ENCODE data around the gene SEMA6A. TPM values are rescaled to one million over a fixed set of nuclear protein-coding genes. Genes with fewer than 3 reads are reported as not detected.

SEMA6A gene
- total and polyA plus RNA-seq, 5 donors from 2014 or later, result 0.15 to 1.4 (median 0.54) TPM; not detected in 1

DNA sequence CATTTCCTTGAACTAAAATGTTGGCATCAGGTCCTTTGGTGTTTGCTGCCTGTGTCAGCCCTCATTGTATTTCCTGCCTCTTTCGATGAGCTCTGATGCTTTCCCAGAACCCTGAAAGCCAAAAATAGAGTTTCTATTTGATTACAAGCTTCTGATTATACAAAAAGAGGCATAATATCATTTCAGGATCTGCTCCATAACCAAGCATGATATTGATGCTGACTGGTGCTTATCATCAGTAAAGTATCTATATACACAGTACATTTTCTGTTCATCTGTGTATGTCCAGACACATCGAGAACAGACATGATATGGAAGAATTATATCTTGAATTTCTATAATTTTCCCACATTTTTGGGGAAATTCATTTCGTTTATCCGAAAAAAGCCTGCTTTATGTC, 58.6 kb downstream of the SEMA6A start:
- Mint-ChIP-seq H3K4me1 (no peaks in the 10 kb centered on the region), H3K36me3 (peaks cover 16% of the 10 kb centered on the region), H3K27me3 (no peaks in the 10 kb centered on the region), H3K4me3 (no peak overlapping the region), H3K9me3 (peaks cover 0 to 4% (median 0%) of the 10 kb centered on the region in 7 donors), H3K27ac (no peak overlapping the region)
- DNase-seq (no peak), ATAC-seq (ENCODE audit: low read depth in 2 of 2) (no peak)
- H3K27ac ChIP-seq (ENCODE audit: insufficient read depth, low read length, poor library complexity, severe bottlenecking), result no peak overlapping the region
- no peaks in the 10 kb centered on the region for H3K27me3 ChIP-seq (ENCODE audit: control insufficient read depth, insufficient read depth, low read length)
- H3K4me3 ChIP-seq (ENCODE audit: low read depth, low read length), result no peak overlapping the region
- H3K9me3 ChIP-seq (ENCODE audit: control insufficient read depth in 2 of 2, low read length in 2 of 2), result no peaks in the 10 kb centered on the region
- no peaks in the 10 kb centered on the region for H3K36me3 ChIP-seq (ENCODE audit: control insufficient read depth, insufficient read depth, low read length)
- no peaks in the 10 kb centered on the region for H3K4me1 ChIP-seq (ENCODE audit: control insufficient read depth, insufficient read depth, low read length, poor library complexity, severe bottlenecking)

DNA sequence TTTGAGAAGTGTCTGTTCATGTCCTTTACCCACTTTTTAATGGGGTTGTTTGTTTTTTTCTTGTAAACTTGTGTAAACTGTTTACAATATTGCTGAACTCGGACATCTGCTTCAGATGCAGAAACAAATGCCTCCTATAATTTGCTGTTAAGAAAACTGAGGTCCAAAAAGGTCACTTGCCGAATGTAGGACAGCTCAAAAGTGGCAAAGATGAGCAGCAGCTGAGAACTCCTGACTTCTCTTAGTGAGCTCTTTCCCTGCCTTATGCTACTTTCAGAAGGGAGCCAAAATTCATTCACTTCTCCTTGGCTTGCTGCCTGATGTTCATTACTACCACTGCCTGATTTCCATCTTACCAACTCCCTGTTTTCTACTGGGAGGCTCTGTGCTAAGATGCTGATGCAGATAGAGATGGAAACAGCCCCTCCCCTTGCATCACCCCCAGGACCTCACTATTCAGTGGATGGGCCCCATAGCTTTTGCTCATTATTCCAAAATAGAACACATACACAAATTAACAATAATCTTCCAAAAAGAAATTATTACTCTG, 60.1 kb downstream of the SEMA6A start:
- Histone ChIP-seq H3K9me3 (ENCODE audit: control insufficient read depth in 2 of 2, low read length in 2 of 2) (no peaks in the 10 kb centered on the region), H3K4me3 (ENCODE audit: low read depth, low read length) (no peak overlapping the region), H3K4me1 (ENCODE audit: control insufficient read depth, insufficient read depth, low read length, poor library complexity, severe bottlenecking) (no peaks in the 10 kb centered on the region), H3K36me3 (ENCODE audit: control insufficient read depth, insufficient read depth, low read length) (no peaks in the 10 kb centered on the region), H3K27ac (ENCODE audit: insufficient read depth, low read length, poor library complexity, severe bottlenecking) (no peak overlapping the region), H3K27me3 (ENCODE audit: control insufficient read depth, insufficient read depth, low read length) (no peaks in the 10 kb centered on the region)
- H3K36me3 Mint-ChIP-seq, result peaks cover 12% of the 10 kb centered on the region
- H3K4me3 Mint-ChIP-seq, result no peak overlapping the region
- H3K9me3 Mint-ChIP-seq, result peaks cover 0 to 4% (median 0%) of the 10 kb centered on the region in 7 donors
- H3K27ac Mint-ChIP-seq, result no peak overlapping the region
- ATAC-seq (ENCODE audit: low read depth in 2 of 2) (no peak), DNase-seq (no peak)
- H3K27me3 Mint-ChIP-seq, result no peaks in the 10 kb centered on the region
- H3K4me1 Mint-ChIP-seq, result no peaks in the 10 kb centered on the region

DNA sequence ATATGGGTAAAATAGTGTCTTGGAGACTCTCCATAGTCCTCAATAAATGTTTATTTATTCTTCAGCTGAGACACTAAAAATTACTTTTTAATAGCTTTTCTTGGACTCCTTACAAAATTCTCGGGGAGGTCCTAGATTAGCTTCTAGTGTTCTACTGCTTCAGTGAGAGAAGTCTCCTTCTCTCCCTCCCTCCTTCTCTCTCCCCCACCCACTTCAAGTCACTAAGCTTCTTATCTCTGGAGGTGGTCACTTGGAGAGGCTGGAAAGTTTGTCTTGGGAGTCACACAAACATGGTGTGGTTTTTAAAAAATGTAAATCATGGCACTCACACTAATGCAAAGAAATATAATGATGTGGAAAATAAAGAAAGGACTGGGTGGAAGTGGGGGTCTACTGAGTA, 64.1 kb downstream of the SEMA6A start:
- DNase-seq (no peak), ATAC-seq (ENCODE audit: low read depth in 2 of 2) (no peak)
- Histone ChIP-seq H3K4me1 (ENCODE audit: control insufficient read depth, insufficient read depth, low read length, poor library complexity, severe bottlenecking) (no peaks in the 10 kb centered on the region), H3K4me3 (ENCODE audit: low read depth, low read length) (no peak overlapping the region), H3K9me3 (ENCODE audit: control insufficient read depth in 2 of 2, low read length in 2 of 2) (no peaks in the 10 kb centered on the region), H3K36me3 (ENCODE audit: control insufficient read depth, insufficient read depth, low read length) (no peaks in the 10 kb centered on the region), H3K27me3 (ENCODE audit: control insufficient read depth, insufficient read depth, low read length) (no peaks in the 10 kb centered on the region), H3K27ac (ENCODE audit: insufficient read depth, low read length, poor library complexity, severe bottlenecking) (no peak overlapping the region)
- H3K27ac Mint-ChIP-seq, result no peak overlapping the region
- H3K4me1 Mint-ChIP-seq, result no peaks in the 10 kb centered on the region
- peaks cover 0 to 4% (median 2%) of the 10 kb centered on the region in 7 donors for H3K9me3 Mint-ChIP-seq
- H3K27me3 Mint-ChIP-seq, result no peaks in the 10 kb centered on the region
- no peak overlapping the region for H3K4me3 Mint-ChIP-seq
- peaks cover 4% of the 10 kb centered on the region for H3K36me3 Mint-ChIP-seq

DNA sequence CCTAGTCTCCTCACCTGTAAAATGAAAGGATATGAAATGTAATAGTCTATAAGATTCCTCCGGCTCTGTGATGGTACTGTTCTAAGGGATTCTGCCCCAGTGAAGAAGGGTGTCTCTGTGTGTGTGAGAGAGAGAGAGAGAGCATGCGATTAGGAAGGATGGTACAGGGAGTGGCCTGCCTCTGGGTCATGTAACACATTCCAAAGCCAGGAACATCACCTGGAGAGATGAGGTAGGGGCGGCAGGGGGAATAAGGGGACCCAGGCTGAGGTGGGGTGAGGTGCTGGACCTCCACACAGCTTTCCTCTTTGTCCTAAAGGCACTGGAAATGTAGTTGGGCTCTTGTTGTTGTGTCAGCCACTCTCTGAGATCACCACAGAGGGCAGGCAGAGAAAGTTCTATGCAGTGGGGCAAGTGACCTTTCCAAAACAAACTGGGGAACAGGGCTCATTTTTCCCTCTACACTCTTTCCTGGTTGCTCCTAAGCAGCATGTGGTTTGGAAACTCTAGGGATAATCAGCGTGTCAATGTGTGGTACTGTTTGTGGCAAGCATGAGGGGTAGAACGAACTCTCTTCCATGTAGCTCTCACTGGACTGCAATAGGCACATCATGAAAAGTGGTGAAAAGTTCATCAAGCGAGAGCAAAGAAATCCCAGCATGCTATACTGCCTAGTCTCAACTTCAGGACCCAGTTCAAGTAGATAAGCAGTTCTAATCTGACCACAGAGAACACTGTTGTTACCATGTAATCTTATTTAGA, 65.0 kb downstream of the SEMA6A start:
- no peaks in the 10 kb centered on the region for H3K9me3 ChIP-seq (ENCODE audit: control insufficient read depth in 2 of 2, low read length in 2 of 2)
- Mint-ChIP-seq H3K4me1 (no peaks in the 10 kb centered on the region), H3K27me3 (no peaks in the 10 kb centered on the region), H3K27ac (no peak overlapping the region), H3K36me3 (peaks cover 4% of the 10 kb centered on the region), H3K9me3 (peaks cover 0 to 4% (median 2%) of the 10 kb centered on the region in 7 donors), H3K4me3 (no peak overlapping the region)
- H3K4me1 ChIP-seq (ENCODE audit: control insufficient read depth, insufficient read depth, low read length, poor library complexity, severe bottlenecking), result no peaks in the 10 kb centered on the region
- ATAC-seq (ENCODE audit: low read depth in 2 of 2) (no peak), DNase-seq (no peak)
- no peak overlapping the region for H3K27ac ChIP-seq (ENCODE audit: insufficient read depth, low read length, poor library complexity, severe bottlenecking)
- H3K27me3 ChIP-seq (ENCODE audit: control insufficient read depth, insufficient read depth, low read length), result no peaks in the 10 kb centered on the region
- H3K4me3 ChIP-seq (ENCODE audit: low read depth, low read length), result no peak overlapping the region
- no peaks in the 10 kb centered on the region for H3K36me3 ChIP-seq (ENCODE audit: control insufficient read depth, insufficient read depth, low read length)

DNA sequence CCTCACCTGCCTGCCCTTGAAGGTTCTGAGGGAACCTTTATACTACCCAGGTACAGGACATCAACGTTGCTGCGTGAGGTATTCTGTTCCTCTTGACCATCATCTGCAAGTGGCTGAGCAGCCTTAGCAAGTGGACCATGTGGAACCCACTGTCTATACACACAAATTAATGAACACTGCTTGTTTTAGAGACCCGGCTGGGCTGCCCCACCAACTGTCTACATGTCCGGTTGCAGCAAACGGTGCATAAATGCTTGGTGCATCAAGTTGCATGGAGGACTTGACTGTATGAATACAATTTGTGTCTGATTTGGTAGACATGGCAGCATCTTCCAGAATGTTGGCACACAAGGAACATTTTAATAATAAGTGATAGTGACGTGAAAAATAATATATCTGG, 65.8 kb downstream of the SEMA6A start:
- Histone ChIP-seq H3K4me3 (ENCODE audit: low read depth, low read length) (no peak overlapping the region), H3K27ac (ENCODE audit: insufficient read depth, low read length, poor library complexity, severe bottlenecking) (no peak overlapping the region), H3K9me3 (ENCODE audit: control insufficient read depth in 2 of 2, low read length in 2 of 2) (no peaks in the 10 kb centered on the region), H3K27me3 (ENCODE audit: control insufficient read depth, insufficient read depth, low read length) (no peaks in the 10 kb centered on the region), H3K4me1 (ENCODE audit: control insufficient read depth, insufficient read depth, low read length, poor library complexity, severe bottlenecking) (no peaks in the 10 kb centered on the region), H3K36me3 (ENCODE audit: control insufficient read depth, insufficient read depth, low read length) (no peaks in the 10 kb centered on the region)
- no peaks in the 10 kb centered on the region for H3K4me1 Mint-ChIP-seq
- peaks cover 0 to 4% (median 2%) of the 10 kb centered on the region in 7 donors for H3K9me3 Mint-ChIP-seq
- DNase-seq, result no peak
- peaks cover 4% of the 10 kb centered on the region for H3K36me3 Mint-ChIP-seq
- ATAC-seq (ENCODE audit: low read depth in 2 of 2), result no peak
- H3K27me3 Mint-ChIP-seq, result no peaks in the 10 kb centered on the region
- no peak overlapping the region for H3K27ac Mint-ChIP-seq
- H3K4me3 Mint-ChIP-seq, result no peak overlapping the region

DNA sequence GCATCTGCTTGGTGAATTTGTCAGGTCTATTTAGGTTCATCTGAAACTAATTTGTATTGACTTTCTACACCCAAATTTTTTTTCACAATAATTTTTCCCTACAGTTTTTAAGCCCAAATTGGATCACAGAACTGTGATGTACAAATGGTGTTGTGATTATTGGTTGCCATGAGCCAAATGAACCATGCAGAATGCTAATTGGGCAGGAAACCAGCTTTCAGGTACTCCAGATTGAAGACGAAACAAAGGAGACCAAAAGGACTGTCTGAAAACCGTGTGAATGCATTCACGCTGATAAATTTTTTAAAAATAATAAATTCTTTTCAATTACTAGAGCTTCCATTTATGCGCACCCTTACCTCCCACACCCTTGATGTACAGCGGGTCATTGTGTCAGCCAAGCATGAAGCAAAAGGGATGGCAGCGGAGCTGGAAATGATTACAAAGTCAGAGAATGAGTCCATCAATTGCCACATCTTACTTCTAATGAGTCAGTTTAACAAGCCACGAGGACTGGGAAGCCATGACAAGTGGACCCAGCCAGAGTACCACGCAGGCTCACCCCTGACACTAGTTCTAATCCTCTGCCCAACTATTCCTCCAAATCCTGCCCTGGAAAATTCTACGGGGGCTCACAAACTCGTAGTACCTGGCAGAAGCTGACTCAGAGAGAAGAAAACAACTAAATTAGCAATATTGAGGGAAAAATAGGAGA, 66.5 kb downstream of the SEMA6A start:
- H3K27me3 ChIP-seq (ENCODE audit: control insufficient read depth, insufficient read depth, low read length), result no peaks in the 10 kb centered on the region
- no peak for DNase-seq
- H3K36me3 Mint-ChIP-seq, result no peaks in the 10 kb centered on the region
- H3K36me3 ChIP-seq (ENCODE audit: control insufficient read depth, insufficient read depth, low read length), result no peaks in the 10 kb centered on the region
- no peaks in the 10 kb centered on the region for H3K4me1 Mint-ChIP-seq
- ATAC-seq (ENCODE audit: low read depth in 2 of 2), result no peak
- no peaks in the 10 kb centered on the region for H3K4me1 ChIP-seq (ENCODE audit: control insufficient read depth, insufficient read depth, low read length, poor library complexity, severe bottlenecking)
- no peak overlapping the region for H3K27ac Mint-ChIP-seq
- no peaks in the 10 kb centered on the region for H3K9me3 ChIP-seq (ENCODE audit: control insufficient read depth in 2 of 2, low read length in 2 of 2)
- H3K9me3 Mint-ChIP-seq, result peaks cover 0 to 4% (median 0%) of the 10 kb centered on the region in 7 donors
- H3K27me3 Mint-ChIP-seq, result no peaks in the 10 kb centered on the region
- no peak overlapping the region for H3K4me3 ChIP-seq (ENCODE audit: low read depth, low read length)
- no peak overlapping the region for H3K27ac ChIP-seq (ENCODE audit: insufficient read depth, low read length, poor library complexity, severe bottlenecking)
- no peak overlapping the region for H3K4me3 Mint-ChIP-seq

DNA sequence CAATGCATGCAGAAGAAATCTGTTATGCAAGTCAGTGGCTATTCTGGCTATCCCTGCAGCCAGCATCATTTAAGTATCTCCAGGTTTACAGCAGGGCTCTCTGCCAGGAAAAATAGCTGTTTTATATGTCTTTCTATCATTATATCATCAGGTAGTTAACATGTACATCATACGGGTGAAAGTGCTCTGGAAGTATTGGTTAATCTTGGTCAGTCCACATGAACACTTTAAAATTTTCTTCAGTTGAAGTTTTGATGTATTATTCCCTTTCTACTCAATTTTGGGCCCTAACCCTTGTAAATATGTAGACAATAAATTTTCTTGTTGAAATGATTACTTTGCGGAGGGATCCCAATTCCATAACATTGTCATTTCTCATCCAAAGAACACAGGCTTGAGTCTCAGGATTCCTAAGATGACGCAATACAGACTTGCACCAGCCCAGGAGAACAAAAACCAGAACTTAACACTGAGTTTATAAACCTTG, 67.5 kb downstream of the SEMA6A start:
- Histone ChIP-seq H3K4me3 (ENCODE audit: low read depth, low read length) (no peak overlapping the region), H3K36me3 (ENCODE audit: control insufficient read depth, insufficient read depth, low read length) (no peaks in the 10 kb centered on the region), H3K27me3 (ENCODE audit: control insufficient read depth, insufficient read depth, low read length) (no peaks in the 10 kb centered on the region), H3K9me3 (ENCODE audit: control insufficient read depth in 2 of 2, low read length in 2 of 2) (no peaks in the 10 kb centered on the region), H3K4me1 (ENCODE audit: control insufficient read depth, insufficient read depth, low read length, poor library complexity, severe bottlenecking) (no peaks in the 10 kb centered on the region), H3K27ac (ENCODE audit: insufficient read depth, low read length, poor library complexity, severe bottlenecking) (no peak overlapping the region)
- Mint-ChIP-seq H3K4me3 (no peak overlapping the region), H3K27me3 (no peaks in the 10 kb centered on the region), H3K36me3 (no peaks in the 10 kb centered on the region), H3K9me3 (peaks cover 0 to 4% (median 0%) of the 10 kb centered on the region in 7 donors), H3K4me1 (no peaks in the 10 kb centered on the region), H3K27ac (no peak overlapping the region)
- DNase-seq, result no peak
- no peak for ATAC-seq (ENCODE audit: low read depth in 2 of 2)
